Loucy (cell line): ENCODE data around the gene DCLK3.

Source experiments
- H2AFZ ChIP-seq: fragments of 200-600 bp; sonication (generic); 2 replicates; pipeline ENCODE4 v1.6.0; 2016; ENCODE audit warnings: antibody characterized with exemption, mild to moderate bottlenecking, low read length, moderate library complexity
- H3F3A ChIP-seq: fragments of 200-600 bp; 2 replicates; pipeline ENCODE4 v1.6.0; 2016; ENCODE audit warnings: antibody characterized with exemption, low read depth, mild to moderate bottlenecking
- H3K27me3 ChIP-seq: fragments of 200-600 bp; sonication (generic); 2 replicates; pipeline ENCODE4 v1.6.1; 2014; ENCODE audit warnings: low read length, mild to moderate bottlenecking; ENCODE audit not compliant: insufficient read depth, poor library complexity, severe bottlenecking
- H3K36me3 ChIP-seq: fragments of 200-600 bp; sonication (generic); 2 replicates; pipeline ENCODE4 v1.6.1; 2016; ENCODE audit warnings: low read length; ENCODE audit not compliant: insufficient read depth
- H3K4me1 ChIP-seq: fragments of 200-600 bp; sonication (generic); 2 replicates; pipeline ENCODE4 v1.5.1; 2014; ENCODE audit warnings: low read length, mild to moderate bottlenecking; ENCODE audit not compliant: insufficient read depth, poor library complexity, severe bottlenecking
- H3K4me2 ChIP-seq: fragments of 200-600 bp; sonication (generic); 2 replicates; pipeline ENCODE4 v1.6.0; 2014; ENCODE audit warnings: antibody characterized with exemption, low read length, low read depth, mild to moderate bottlenecking; ENCODE audit not compliant: poor library complexity, severe bottlenecking
- H3K4me3 ChIP-seq: fragments of 200-600 bp; sonication (generic); 2 replicates; pipeline ENCODE4 v1.5.1; 2014; ENCODE audit warnings: low read length, mild to moderate bottlenecking, mixed read lengths; ENCODE audit not compliant: poor library complexity, severe bottlenecking
- H3K79me2 ChIP-seq: fragments of 200-600 bp; sonication (generic); 2 replicates; pipeline ENCODE4 v1.6.1; 2014; ENCODE audit warnings: low read length; ENCODE audit not compliant: insufficient read depth
- H3K9ac ChIP-seq: fragments of 200-600 bp; sonication (generic); 2 replicates; pipeline ENCODE4 v1.6.0; 2014; ENCODE audit warnings: mild to moderate bottlenecking, low read depth, low read length, moderate library complexity; ENCODE audit not compliant: poor library complexity, severe bottlenecking
- H3K9me2 ChIP-seq: fragments of 200-600 bp; sonication (generic); replicated peaks from 2 replicates; pipeline ENCODE4 v1.6.1; 2016; ENCODE audit warnings: low read depth, low read length, mixed read lengths
- H3K9me3 ChIP-seq: fragments of 200-600 bp; sonication (generic); 2 replicates; pipeline ENCODE4 v1.6.1; 2014; ENCODE audit warnings: mild to moderate bottlenecking, antibody characterized with exemption, low read length, low read depth; ENCODE audit not compliant: insufficient read depth
- H4K20me1 ChIP-seq: fragments of 200-600 bp; sonication (generic); 2 replicates; pipeline ENCODE4 v1.6.0; 2014; ENCODE audit warnings: antibody characterized with exemption, low read length, mild to moderate bottlenecking; ENCODE audit not compliant: insufficient read depth, poor library complexity, severe bottlenecking
- CTCF ChIP-seq: fragments of 200-600 bp; sonication (generic); conservative IDR thresholded peaks from 2 replicates; pipeline ENCODE4 v1.5.1; 2014; ENCODE audit warnings: mild to moderate bottlenecking, antibody characterized with exemption, low read length
- EZH2phosphoT487 ChIP-seq: fragments of 200-600 bp; IDR thresholded peaks from 2 replicates; pipeline ENCODE4 v1.6.1; 2018; ENCODE audit warnings: antibody characterized with exemption, mild to moderate bottlenecking, moderate library complexity, borderline replicate concordance

The DCLK3 gene

DNA sequence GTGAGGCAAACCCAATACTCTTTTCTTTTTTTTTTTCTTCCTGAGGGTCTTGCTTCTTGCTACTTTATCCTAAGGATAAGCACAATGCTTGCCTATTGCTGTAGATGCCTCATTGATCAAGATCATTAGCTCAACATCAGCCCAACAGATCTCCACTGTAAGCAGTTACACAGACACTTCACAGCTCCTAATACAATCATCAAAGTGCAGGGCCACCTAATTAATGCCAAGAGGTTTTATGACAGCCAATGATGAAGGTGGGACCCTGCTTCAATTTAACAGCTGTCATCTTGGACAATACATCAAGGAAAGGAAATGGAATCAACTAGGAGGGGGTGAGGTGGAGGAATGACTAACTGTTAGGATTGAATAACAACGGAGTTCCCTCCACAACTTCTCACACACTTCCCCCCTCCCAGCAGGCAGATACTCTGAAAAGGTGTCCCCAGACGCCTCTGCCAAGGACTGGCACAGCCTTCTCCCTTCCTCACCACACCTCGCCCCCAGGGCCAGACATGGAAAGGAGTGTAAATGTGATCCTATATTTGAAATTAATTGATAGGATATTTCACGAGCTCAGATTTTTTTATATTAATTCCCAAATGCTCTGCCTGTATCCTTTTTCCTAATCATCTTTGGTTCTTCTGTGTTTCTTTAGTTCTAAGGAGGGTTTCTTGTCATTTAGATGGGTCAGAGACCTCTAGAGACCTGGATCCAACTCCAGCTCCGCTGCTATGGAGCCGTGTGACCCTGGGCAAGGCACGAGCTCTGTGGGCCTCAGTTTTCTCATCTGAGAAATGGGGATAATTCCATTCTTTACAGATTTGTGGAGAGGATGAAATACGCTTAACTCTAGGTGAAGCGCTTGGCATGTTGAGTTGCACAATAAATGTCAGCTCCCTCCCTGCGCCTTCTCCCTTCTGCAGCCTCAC lies 1.2 kb downstream of the DCLK3 start:
- H3K9me2 ChIP-seq: no peaks in the 10 kb centered on the region
- H4K20me1 ChIP-seq: no peaks in the 10 kb centered on the region
- H3K27me3 ChIP-seq: peaks cover 5% of the 10 kb centered on the region
- H3K4me1 ChIP-seq: no peaks in the 10 kb centered on the region
- H3F3A ChIP-seq: no peaks in the 10 kb centered on the region
- TF ChIP-seq CTCF: no peak
- TF ChIP-seq EZH2phosphoT487: no peak
- no peak overlapping the region for H3K4me3 ChIP-seq
- no peak overlapping the region for H2AFZ ChIP-seq
- H3K36me3 ChIP-seq: no peaks in the 10 kb centered on the region
- no peaks in the 10 kb centered on the region for H3K79me2 ChIP-seq
- H3K9me3 ChIP-seq: no peaks in the 10 kb centered on the region
- H3K9ac ChIP-seq: no peak overlapping the region
- no peak overlapping the region for H3K4me2 ChIP-seq

DNA sequence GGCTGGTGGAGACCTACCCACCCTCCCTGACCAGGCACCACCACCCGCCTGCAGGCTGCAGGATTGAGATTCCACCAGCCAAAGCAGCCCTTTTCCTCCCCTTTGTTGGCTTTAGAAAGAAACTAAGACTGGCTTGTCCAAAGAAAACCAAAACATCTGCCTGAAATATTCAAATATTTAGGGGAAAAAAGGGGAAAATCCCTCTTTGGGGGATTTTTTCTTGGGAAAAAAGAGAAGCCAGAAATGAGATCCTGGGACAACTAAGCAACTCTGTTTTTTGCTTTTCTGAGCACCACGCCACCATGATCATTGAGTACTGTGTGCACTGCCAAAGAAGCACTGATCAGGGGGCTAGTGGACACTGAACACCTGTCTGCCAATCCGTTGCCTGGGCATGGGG lies 2.6 kb downstream of the DCLK3 start:
- H3K79me2 ChIP-seq: no peaks in the 10 kb centered on the region
- H3K4me2 ChIP-seq: no peak overlapping the region
- H3K4me1 ChIP-seq: no peaks in the 10 kb centered on the region
- no peaks in the 10 kb centered on the region for H3K9me2 ChIP-seq
- no peak overlapping the region for H3K4me3 ChIP-seq
- no peak for TF ChIP-seq CTCF
- TF ChIP-seq EZH2phosphoT487: no peak
- H4K20me1 ChIP-seq: no peaks in the 10 kb centered on the region
- H3K9ac ChIP-seq: no peak overlapping the region
- H3K9me3 ChIP-seq: no peaks in the 10 kb centered on the region
- H3F3A ChIP-seq: no peaks in the 10 kb centered on the region
- H2AFZ ChIP-seq: no peak overlapping the region
- H3K27me3 ChIP-seq: peaks cover 5% of the 10 kb centered on the region
- no peaks in the 10 kb centered on the region for H3K36me3 ChIP-seq

DNA sequence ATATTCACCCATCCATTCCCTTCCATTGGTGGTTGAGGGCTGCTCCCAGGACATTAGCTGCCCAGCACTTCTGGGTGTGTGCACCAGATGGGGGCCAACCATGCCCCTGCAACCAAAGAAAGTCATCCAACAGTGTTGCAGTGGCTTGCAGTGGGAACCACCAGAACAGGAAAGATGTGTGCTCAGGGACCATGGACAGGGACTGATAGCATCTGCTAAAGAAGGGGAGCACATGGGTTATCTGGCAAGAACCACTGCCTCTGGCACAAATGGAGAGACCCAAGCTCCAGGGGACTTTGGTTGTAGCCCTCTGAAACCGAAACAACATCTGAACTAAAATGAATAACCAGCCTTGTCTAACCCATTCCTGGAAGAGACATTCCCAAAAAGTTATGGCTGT lies 8.1 kb downstream of the DCLK3 start:
- Histone ChIP-seq H3K9me3 (no peaks in the 10 kb centered on the region), H4K20me1 (no peaks in the 10 kb centered on the region), H3F3A (no peaks in the 10 kb centered on the region), H3K9me2 (no peaks in the 10 kb centered on the region), H3K4me1 (no peaks in the 10 kb centered on the region), H3K36me3 (no peaks in the 10 kb centered on the region), H3K4me2 (no peak overlapping the region), H3K27me3 (no peaks in the 10 kb centered on the region), H3K9ac (no peak overlapping the region), H3K79me2 (no peaks in the 10 kb centered on the region), H2AFZ (no peak overlapping the region), H3K4me3 (no peak overlapping the region)
- TF ChIP-seq EZH2phosphoT487: no peak
- no peak for TF ChIP-seq CTCF
